ENCODE measurements around the gene PRAMEF14. TPM values are rescaled to one million over a fixed set of nuclear protein-coding genes. Genes with fewer than 3 reads are reported as not detected.

The PRAMEF14 gene, protein sequence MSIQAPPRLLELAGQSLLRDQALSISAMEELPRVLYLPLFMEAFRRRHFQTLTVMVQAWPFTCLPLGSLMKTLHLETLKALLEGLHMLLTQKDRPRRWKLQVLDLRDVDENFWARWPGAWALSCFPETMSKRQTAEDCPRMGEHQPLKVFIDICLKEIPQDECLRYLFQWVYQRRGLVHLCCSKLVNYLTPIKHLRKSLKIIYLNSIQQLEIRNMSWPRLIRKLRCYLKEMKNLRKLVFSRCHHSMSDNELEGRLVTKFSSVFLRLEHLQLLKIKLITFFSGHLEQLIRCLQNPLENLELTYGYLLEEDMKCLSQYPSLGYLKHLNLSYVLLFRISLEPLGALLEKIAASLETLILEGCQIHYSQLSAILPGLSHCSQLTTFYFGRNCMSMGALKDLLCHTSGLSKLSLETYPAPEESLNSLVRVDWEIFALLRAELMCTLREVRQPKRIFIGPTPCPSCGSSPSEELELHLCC
- total RNA-seq (2022; extraction: Qiagen RNA extraction): not detected in 5 replicates

GRCh38 chr1:13347034-13347433 lies at the start of gene PRAMEF14:
Gene PRAMEF14 (minus strand): TSS chr1:13347134. CDS start chr1:13345314, 1,820 bp downstream.

GRCh38 chr1:13389332-13389731 lies 42.4 kb upstream of the PRAMEF14 start, which contains the start of gene PRAMEF17:
Gene PRAMEF17 (plus strand): TSS chr1:13389632. CDS start chr1:13389658, 26 bp downstream.

DNA sequence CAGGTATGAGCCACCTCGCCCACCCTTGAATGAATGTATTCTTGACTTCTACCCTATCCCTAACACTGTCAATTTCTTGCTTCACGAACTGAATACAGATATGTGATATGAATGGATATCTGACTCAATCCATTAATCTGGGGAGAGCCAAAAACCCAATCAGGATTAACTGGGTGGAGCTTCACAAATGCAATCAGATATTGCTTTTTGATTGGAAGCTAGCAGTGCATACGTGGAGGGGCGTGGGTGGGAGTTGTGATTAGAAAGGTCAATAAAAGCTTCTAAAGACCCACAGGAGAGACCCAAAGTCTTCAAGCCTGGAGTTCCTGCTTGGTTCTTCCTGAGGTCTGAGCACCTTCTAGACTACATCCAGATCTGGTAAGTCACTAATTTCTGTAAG lies 31.7 kb downstream of the PRAMEF14 start, which contains the start of gene PRAMEF15:
Gene PRAMEF15, plus strand, starts transcription at position 301 of the 400 bp plus-strand sequence. CDS start 2,827 bp downstream, outside the sequence.

GRCh38 chr1:13303239-13303638 lies 43.7 kb downstream of the PRAMEF14 start, which contains the start of gene PRAMEF33:
Gene PRAMEF33 (plus strand): TSS chr1:13303539. CDS start chr1:13305955, 2,416 bp downstream.

Other genes starting within 250 kb of the PRAMEF14 start
- not detected in 5 replicates for gene HNRNPCL2, start 230.3 kb downstream of the PRAMEF14 start, total RNA-seq (2022; extraction: Qiagen RNA extraction)
- gene PRAMEF26, start 191.1 kb downstream of the PRAMEF14 start, total RNA-seq (2022; extraction: Qiagen RNA extraction): not detected in 5 replicates
- gene HNRNPCL4, start 181.5 kb downstream of the PRAMEF14 start, total RNA-seq (2022; extraction: Qiagen RNA extraction): not detected in 5 replicates
- gene PRAMEF9, start 175.3 kb downstream of the PRAMEF14 start, total RNA-seq (2022; extraction: Qiagen RNA extraction): not detected in 5 replicates
- gene PRAMEF13, start 145.7 kb downstream of the PRAMEF14 start, total RNA-seq (2022; extraction: Qiagen RNA extraction): not detected in 5 replicates
- gene PRAMEF18, start 121.0 kb downstream of the PRAMEF14 start, total RNA-seq (2022; extraction: Qiagen RNA extraction): not detected in 5 replicates
- not detected in 5 replicates for gene PRAMEF5, start 92.9 kb downstream of the PRAMEF14 start, total RNA-seq (2022; extraction: Qiagen RNA extraction)
- gene PRAMEF8, start 62.0 kb downstream of the PRAMEF14 start, total RNA-seq (2022; extraction: Qiagen RNA extraction): not detected in 5 replicates
- gene PRAMEF33, start 43.6 kb downstream of the PRAMEF14 start, total RNA-seq (2022; extraction: Qiagen RNA extraction): not detected in 5 replicates
- not detected in 5 replicates for gene PRAMEF15, start 31.6 kb downstream of the PRAMEF14 start, total RNA-seq (2022; extraction: Qiagen RNA extraction)
- not detected in 5 replicates for gene PRAMEF19, start 24.8 kb upstream of the PRAMEF14 start, total RNA-seq (2022; extraction: Qiagen RNA extraction)
- gene PRAMEF17, start 42.5 kb upstream of the PRAMEF14 start, total RNA-seq (2022; extraction: Qiagen RNA extraction): not detected in 5 replicates
- gene PRAMEF20, start 63.3 kb upstream of the PRAMEF14 start, total RNA-seq (2022; extraction: Qiagen RNA extraction): not detected in 5 replicates
- gene LRRC38, start 166.9 kb upstream of the PRAMEF14 start, total RNA-seq (2022; extraction: Qiagen RNA extraction): 0.04 TPM in 1 of 5 replicates, not detected in the others
- gene PDPN, start 236.7 kb upstream of the PRAMEF14 start, total RNA-seq (2022; extraction: Qiagen RNA extraction): not detected in 5 replicates

All from A549 treated with CORT108297 at 1 μM for 4 hours (cell line).